NCI-H510A treated with DMSO at 0.1 percent for 48 hours (cell line): ENCODE data around the gene MANSC1.

Experiments used
- DNase-seq: peaks from one replicate; lab custom pipeline; 2025; lab: John Stamatoyannopoulos, UW

MANSC1 gene

DNA sequence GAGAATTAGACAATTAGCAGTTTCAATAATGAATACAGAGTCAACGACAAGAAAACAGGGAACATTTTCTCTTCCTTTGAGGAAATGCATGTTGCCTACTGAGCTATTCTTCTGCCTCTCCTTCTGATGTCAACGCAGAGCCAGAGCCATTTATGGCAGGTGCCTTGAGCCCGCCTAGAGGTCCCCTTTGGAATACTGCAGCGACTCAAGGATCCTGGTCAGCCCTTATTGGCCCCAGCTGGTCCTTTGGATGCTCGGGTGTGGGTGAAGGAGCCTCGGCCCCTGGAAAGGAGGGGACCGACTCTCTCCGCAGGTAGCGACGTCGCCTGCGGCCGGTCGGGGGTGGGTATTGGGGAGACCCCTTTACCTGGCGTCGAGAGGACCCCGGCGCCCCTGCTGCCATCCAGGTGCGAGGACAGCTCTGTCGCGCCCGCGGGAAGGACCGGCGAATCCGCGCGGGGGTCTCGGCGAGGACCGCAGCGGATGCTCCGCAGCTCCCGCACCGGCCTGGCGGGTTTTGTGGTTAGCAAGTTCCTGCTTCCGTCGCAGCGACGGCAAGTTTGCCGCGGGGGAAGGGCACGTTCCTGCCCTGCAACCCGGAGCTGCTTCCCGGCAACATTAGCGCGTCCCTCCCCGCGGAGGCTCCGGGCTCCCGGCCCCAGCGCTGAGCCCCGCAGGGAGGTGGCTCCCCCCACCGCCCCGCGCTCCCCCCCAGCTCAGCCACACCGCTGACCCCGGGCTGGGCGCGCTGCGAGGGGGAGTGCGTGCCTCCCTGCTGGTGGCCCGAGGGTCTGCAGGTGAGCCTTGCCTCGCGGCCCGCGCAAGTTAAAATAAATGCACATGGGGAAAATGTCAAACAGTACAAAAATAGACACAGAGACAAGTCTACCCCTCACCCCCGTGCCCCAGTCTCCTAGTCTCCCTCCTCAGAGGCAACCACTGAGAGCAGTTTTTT is at the start of gene MANSC1:
Gene MANSC1 (minus strand): TSS at position 532 of the 955 bp plus-strand sequence. CDS start 6,928 bp downstream, outside the sequence.
- DNase-seq, result peak; percentile 46

DNA sequence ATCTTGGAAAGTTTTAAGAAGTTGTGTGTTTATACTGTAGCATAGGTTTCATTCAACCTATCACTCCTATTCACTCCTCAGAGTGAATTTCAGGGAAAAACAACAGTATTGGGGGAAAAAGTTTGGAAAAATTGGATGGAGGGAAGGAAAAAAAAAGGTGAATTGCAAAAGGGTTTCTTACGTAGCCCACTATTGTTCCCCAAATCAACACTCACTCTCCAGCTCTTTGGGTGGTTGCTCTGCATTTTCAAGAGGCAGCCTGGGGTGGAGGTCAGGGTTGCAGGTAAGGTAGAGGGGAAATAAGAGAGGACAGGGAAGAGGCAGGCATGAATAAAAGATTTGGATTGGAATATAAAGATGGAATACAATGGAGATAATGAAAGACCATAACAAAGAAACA is 49.1 kb upstream of the MANSC1 start:
- no peak for DNase-seq

DNA sequence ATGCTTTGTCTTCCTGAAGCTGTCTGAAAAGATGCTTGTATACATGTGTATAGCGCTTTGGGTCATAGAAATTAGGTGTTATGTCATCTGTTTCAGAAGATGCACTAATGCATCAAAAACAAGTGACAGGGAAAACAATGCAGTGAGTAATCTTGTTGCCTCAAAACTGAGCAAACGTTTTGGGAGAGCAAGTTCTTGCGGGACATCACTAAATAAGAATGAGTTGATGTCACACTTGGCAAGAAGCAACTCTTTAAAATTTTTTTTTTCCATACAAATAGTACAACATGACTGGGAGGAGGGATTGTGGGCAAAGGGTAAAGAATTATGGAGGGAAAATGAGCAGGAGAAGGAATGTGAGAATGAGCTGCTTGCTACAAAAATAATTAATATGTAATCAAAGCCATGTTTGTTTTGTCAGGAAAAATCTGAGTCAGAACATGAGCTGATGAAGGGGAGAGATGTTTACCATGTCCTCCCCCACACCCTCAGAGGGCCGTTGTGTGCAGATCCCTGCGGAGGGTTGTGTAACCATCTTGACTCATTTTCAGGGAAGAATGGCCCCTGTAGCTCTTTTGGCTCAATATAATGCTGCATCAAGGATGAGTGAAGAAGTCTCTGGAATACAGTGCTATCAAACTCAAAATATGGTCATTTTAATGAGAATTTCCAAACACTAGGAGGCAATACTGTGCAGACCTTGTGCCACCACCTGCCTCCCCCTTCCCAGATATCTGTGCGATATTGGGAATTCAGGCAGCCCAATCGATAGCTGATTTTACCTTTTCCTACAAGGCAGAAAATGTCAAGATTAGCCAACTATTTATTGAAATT is 48.2 kb upstream of the MANSC1 start:
- no peak for DNase-seq

DNA sequence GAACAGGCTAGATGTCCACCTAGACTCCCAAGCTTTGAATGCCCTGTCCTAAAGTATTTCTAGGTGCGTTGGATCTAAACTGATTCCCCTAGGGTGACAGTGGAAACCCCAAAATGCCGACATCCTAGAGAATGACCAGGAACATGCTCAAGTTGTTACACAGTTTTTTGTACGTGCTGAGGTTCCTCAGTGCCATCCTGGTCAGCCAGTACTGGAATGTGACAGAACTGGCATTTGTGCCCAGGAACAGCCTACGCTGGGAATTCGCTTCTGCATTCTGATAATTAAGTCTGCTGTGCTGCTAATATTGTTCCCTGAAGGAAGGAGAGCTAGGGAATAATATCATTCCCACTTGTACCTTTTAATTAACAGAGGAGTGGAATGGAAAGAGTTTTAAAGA is 47.1 kb upstream of the MANSC1 start:
- no peak for DNase-seq

DNA sequence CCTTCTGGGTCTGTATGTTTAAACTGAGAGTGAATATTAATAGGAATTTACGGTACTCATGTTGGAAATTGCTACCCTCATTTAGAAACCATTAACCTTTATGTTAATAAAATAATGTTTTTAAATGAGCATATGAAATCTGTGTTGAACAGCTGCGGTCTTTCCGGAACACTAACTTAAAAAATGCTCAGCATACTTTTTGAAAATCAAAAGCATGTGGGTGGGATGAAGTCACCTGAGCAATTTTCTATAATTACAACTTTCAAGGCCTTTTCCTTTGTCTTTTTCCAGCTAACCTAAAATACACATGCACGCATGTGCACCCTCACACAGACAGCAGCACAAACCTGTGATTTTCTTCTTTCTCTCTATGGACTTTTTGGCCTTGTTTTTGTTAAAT is 46.7 kb upstream of the MANSC1 start:
- DNase-seq, result no peak

DNA sequence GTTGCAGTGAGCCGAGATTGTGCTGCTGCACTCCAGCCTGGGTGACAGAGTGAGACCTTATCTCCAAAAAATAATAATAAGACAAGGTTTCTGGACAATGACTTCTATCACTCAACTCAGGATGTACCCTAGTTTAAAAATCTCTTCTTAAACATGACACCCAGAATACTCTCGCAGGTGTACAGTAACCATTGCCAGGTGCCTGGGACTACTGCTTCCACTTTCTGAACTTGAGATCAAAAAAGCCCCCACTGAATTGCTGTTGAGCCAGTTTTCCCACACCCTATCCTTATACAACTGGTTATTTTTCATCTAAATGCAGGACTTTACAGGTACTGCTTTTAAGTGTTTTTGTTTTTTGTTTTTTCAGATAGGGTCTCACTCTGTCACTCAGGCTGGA is 43.1 kb upstream of the MANSC1 start:
- no peak for DNase-seq

DNA sequence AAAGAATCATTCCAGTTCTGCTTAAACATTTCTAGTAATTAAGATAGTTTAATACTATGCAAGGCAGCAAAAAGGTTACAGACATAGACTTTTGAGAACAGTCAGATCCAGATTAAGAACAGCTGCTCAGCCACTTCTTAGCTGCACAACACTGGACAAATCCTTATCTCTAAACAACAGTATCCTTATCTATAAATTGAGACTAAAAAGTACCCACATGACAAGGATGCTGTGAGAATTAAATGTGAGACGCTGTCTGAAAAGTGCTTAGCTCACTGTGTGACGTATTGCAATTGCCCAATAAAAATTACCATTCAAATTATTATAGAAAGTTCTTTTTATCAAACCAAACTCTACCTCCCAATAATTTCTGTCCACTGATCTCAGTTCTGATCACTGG is 42.4 kb upstream of the MANSC1 start:
- no peak for DNase-seq

DNA sequence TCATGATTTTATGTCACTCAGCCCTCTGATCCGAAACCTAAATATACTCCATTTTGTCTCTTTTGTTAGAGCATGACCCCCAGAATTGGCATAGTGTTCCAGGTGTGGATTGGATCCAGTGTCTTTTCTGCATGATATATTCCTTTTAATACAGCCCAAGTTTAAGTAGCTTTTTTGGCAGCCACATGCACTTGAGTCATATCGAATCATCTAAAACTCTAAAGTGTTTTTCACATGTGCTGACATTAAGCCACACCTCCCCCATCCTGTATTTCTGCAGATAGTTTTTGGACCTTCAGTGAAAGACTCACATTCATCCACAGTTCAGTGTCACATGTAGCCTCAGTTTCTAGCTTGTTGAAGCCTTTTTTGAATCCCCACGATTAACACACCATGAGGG is 37.5 kb upstream of the MANSC1 start:
- DNase-seq, result no peak

DNA sequence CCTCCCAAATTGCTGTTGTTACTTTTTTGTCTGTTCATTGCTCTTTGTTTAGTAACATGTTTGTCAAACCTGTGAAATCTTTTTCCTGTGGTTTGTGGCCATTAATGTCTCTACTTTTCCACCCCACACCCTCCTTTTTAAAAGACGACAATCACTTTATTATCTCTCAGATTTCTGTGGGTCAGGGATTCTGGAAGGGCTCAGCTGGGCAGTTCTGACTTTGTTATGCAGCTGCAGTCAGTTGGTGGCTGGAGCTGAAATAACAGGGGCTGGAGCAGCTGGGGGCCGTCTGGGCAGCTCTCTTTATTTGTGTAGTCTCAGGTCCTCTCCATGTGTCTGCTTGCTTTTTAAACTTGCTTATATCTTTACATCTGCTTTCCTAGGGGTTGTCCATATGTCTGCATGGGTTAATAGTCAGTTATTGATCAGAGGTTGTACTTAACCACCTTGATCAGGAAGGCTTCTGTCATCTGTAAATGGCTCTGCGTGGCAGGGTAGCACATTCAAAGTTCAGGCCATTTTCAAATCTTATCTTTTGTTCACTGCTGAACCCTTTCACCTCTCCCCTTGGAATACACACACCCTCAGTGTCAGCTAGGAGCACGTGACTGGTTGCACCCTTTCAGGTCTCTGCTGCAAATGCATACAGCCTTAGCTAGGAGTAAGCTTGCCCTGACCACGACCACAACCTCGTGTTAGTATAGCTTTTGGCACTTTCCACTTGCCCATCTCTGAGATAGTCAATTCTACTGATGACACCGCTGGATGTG is 34.7 kb upstream of the MANSC1 start:
- DNase-seq, result no peak

DNA sequence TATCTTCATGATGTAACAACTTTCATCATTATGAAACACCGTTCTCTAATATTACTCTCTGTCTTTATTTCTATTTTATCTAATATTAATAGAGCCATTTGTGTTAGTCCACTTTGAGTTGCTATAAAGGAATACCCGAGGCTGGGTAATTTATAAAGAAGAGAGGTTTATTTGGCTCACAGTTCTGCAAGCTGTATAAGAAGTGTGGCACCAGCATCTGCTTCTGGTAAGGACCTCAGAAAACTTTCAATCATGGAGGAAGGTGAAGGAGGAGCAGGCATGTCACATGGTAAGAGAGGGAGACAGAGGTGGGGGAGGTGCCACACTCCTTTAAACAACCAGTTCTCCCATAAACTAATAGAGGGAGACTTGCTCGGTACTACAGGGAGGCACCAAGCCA is 31.9 kb upstream of the MANSC1 start:
- no peak for DNase-seq

DNA sequence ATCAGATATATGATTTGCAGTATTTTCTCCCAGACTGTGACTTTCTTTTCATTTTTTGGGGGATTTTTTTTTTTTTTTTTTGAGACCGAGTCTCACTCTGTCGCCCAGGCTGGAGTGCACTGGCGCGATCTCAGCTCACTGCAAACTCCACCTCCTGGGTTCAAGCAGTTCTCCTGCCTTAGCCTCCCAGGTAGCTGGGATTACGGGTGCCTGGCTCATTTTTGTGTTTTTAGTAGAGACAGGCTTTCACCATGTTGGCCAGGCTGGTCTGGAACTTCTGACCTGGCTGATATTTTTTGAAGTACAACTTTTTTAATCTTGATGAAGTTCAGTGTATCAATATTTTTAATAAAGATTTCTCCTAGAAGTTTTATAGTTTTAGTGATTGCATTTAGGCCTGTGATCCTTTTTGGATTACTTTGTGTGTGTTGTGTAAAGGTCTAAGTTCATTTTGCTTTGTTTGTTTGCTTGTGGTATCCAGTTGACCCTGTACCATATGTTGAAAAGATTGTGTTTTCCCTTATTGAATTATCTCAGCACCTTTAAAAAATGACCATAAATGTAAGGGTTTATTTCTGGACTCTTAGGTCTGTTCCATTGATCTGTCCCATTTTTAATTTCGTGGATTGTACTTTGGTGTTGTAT is 31.0 kb upstream of the MANSC1 start:
- no peak for DNase-seq

DNA sequence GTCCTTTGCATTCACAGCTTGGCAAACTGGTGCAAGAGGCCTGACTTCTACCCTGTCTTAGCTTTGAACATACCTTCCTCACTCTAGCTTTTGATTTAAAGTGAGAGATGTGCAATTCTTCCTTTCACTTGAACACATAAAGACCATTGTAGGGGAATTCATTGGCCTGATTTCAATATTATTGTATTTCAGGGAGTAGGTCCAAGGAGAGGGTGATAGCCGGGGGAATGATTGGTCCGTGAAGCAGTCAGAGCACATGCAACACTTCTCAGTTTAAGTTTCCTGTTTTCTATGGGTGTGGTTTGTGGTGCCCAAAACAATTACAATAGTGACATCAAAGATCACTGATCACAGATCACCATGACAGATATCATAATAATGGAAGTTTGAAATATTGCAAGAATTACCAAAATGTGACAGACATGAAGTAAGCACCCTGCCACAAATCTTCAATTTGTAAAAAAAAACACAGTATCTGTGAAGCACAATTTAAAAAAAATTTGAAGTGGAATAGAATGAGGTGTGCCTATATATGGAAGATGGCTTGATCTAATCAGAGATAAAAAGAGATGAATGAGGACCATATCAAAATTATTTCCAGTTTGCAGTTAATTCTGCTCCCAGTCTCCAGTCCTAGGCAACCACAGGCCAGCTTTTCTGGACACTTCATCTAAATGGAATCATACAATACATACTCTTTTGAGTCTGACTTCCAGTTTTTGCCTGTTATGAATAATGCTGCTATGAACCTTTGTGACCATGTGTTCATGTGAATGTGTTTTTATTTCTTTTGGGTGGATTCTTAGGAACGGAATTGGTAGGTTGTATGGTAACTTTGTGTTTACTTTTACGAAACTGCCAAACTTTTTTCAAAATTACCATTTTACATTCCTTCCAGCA is 30.0 kb upstream of the MANSC1 start:
- no peak for DNase-seq

DNA sequence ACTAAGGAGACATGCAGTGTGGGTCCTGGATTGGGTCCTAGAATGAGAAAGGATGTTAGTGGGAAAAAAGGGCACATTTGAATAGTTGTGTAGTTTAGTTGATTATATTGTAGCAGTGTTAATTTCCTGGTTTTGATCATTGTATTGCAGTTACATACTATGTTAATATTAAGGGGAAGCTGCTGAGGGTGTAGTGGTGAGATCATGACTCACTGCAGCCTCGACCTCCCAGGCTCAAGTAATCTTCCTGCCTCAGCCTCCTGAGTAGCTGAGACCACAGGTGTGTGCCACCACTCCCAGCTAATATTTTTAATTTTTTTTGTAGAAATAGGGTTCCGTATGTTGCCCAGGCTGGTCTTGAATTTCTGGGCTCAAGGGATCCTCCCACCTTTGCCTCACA is 28.6 kb upstream of the MANSC1 start:
- no peak for DNase-seq

DNA sequence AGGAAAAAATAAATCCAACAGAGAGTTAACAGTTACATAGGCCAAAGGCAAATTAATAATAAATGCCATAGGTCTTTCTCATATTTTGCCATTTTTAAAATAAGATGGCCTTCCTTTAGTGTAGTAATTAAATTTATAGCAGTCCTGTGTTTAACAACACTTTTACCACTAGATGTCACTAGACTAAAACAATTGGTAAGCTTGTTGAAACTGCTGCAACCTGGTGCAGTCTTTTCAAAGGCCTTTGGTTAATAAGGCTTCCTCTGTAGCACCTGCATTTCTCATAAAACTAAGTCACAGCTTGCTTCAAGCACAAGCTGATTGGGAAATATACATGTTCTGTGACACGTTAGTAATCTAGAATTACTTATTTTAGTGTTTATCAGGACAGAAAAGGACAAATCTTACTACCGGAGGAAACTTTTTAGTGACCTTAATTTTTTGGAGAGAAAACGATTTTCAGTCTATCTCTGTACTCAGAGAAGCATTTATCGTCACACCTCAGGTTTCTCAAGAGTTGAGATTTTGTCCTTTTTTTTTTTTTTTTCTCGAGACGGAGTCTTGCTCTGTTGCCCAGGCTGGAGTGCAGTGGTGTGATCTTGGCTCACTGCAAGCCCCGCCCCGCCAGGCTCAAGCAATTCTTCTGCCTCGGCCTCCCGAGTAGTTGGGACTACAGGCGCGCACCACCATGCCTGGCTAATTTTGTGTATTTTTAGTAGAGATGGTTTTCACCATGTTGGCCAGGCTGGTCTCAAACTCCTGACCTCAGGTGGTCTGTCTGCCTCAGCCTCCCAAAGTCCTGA is 26.8 kb upstream of the MANSC1 start:
- DNase-seq, result peak; percentile 82

DNA sequence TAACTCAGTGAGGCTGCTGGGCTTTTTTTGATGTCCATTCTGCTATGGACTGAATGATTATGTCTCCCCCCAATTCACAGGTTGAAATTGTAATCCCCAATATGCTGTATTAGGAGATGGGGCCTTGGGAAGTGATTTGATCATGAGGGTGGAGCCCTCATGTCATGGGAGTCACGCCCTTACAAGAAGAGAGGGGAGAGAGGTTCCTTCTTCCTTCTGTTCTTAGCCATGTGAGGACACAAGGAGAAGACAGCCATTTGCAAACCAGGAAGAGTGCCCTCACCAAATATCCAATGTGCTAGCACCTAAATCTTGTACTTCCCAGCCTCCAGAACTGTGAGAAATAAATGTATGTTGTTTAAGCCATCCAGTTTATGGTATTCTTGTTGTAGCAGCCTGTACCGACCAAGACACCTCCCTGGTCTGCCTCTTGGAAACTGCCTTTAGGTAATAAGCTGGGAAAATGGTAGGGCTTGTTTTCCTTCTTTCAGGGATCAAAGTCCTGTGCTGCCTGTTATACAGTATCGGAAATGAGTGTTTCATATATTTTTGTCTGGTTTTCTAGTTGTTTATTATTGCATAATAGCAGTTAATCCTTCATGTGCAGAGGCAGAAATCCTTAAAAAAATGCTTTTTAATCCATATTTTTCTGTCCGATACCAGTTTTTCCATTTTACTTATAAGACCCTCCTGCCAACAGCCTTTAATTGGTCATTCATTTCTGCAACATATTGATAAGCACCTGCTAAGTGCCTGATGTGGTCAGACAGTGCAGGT is 23.1 kb upstream of the MANSC1 start:
- DNase-seq, result no peak

DNA sequence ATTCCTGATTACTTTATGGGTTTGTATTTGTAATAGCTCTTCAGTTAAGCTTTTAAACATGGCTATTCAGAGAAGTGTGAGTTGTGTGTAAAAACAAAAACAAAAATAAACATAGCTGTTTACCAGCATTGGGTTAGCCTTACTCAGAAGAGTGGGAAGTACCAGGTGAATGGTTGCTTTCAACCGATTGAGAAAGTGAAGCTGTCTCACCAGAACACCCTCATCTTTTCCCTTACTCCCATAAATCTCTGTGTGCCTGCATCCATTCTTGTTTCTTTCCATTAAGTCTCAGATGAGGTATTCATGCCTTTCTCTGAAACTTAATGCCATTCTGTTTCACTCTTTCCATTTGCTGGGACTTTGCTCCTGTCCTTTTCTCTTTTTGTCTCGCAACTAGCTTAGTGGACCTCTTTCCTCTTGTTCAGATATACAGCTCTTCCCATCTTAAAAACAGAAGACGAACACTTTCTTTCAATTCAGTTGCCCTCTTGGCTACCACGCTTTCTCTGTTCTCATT is 17.5 kb upstream of the MANSC1 start:
- DNase-seq, result no peak

DNA sequence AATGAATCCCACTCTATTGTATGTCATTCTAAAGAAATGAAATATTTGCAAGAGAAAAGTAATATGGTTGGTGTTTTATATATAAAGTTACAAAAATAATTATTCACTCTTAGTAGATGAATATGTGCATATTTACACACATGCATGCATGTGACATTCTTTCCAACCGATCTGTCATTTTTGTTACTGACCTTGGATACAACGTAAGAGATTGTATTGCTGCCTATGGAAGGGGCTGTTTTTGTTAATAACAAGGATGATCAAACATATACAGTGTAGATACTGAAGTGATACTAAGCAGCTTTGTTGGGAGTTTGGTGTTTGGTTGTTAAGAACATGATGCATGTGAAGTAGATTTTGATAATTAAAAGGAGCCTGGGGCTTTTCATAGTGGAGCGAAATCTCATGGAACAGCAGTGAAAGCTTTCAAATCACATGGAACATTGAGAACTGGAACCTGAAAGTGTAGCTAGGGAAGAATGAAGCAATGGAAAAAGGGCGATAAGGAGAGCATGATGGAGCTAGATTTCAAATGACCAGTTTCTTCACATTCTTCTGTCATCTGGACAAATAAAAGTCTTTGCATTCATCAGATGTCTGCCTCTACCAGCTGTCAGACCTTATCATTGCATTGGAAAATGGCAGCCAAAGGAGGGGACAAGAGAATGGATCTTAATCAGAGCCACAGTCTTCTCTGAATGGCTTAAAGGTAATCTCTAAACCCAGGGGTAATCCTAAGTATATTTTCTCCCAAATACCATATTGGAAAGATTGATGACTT is 16.8 kb upstream of the MANSC1 start:
- DNase-seq, result no peak

DNA sequence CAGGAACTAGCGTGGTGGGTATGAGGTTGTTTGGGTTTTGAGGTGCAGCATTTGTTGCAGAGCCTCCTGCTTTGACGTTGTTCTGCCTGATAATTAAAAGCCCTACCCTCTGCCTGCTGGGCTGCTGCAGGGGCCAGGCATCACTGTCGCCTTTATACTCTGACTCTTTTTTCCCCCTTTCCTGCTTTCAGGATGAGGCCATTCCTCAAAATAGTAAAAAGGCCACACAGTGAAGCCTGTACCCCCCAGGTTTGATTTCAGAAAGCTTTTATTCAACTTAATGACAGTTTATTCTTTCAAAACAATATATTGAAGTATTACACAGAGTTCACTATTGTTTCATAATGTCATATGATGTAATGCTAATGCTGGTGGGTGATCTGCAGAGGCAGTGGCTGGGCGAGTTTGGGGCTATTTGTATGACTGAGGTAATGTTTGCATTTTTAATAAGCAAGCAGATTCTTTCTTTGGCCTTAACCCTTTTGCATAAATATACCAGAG is 15.9 kb upstream of the MANSC1 start:
- no peak for DNase-seq
